Fibroblast of skin of left biceps (primary cell): ENCODE measurements around the gene RHBDD1.

Source experiments
- DNase-seq, 2 experiments: peaks; one replicate each; pipeline ENCODE4 v3.0.0-alpha.2; 2013; ENCODE audit warnings: low read depth in 2 of 2

Gene RHBDD1

GRCh38 chr2:226845386-226846116 lies 9.7 kb downstream of the RHBDD1 start:
- DNase-seq = no peak

- no peak for DNase-seq
Observed at GRCh38 chr2:226847090-226847489, 11.2 kb downstream of the RHBDD1 start.

GRCh38 chr2:226847511-226847910 lies 11.7 kb downstream of the RHBDD1 start:
- DNase-seq = no peak

- DNase-seq = no peak
Observed at GRCh38 chr2:226849349-226849748, 13.5 kb downstream of the RHBDD1 start.

- no peak for DNase-seq
Observed at GRCh38 chr2:226850024-226850423, 14.2 kb downstream of the RHBDD1 start.

- DNase-seq = no peak
Observed at GRCh38 chr2:226855787-226856186, 19.9 kb downstream of the RHBDD1 start.

- DNase-seq = no peak
Observed at GRCh38 chr2:226860087-226860486, 24.2 kb downstream of the RHBDD1 start.

GRCh38 chr2:226862623-226863022 lies 26.8 kb downstream of the RHBDD1 start:
- no peak for DNase-seq

- DNase-seq = no peak
Observed at GRCh38 chr2:226865273-226865672, 29.4 kb downstream of the RHBDD1 start.

- DNase-seq = no peak
Observed at GRCh38 chr2:226865710-226866109, 29.9 kb downstream of the RHBDD1 start.

GRCh38 chr2:226868331-226869162 lies 32.7 kb downstream of the RHBDD1 start:
- DNase-seq = no peak

- no peak for DNase-seq
Observed at GRCh38 chr2:226869371-226869770, 33.5 kb downstream of the RHBDD1 start.

- DNase-seq = no peak
Observed at GRCh38 chr2:226873051-226873620, 37.3 kb downstream of the RHBDD1 start.

- no peak for DNase-seq
Observed at GRCh38 chr2:226873826-226874225, 38.0 kb downstream of the RHBDD1 start.

- DNase-seq = no peak
Observed at GRCh38 chr2:226874749-226875148, 38.9 kb downstream of the RHBDD1 start.

GRCh38 chr2:226875438-226876225 lies 39.8 kb downstream of the RHBDD1 start:
- no peak for DNase-seq

- no peak for DNase-seq
Observed at GRCh38 chr2:226877491-226877890, 41.6 kb downstream of the RHBDD1 start.

- DNase-seq = no peak
Observed at GRCh38 chr2:226881287-226881686, 45.4 kb downstream of the RHBDD1 start.

GRCh38 chr2:226882606-226883005 lies 46.8 kb downstream of the RHBDD1 start:
- no peak for DNase-seq

GRCh38 chr2:226883296-226883795 lies 47.5 kb downstream of the RHBDD1 start:
- DNase-seq = no peak

GRCh38 chr2:226884166-226884565 lies 48.3 kb downstream of the RHBDD1 start:
- no peak for DNase-seq
